K562 (cell line): ENCODE data around the gene EPHB4. TPM values are rescaled to one million over a fixed set of nuclear protein-coding genes. Genes with fewer than 3 reads are reported as not detected.
A peak's percentile ranks its signal among the peaks of the same experiment; 100 is the strongest.

Source experiments
- FOSL1 ChIP-seq: fragments of 200-800 bp; sonication (Bioruptor generic); conservative IDR thresholded peaks from 2 replicates; pipeline ENCODE4 v1.6.1; 2016; ENCODE audit warnings: missing genetic modification characterization, missing compliant biosample characterization
- HNRNPL ChIP-seq: fragments of 200-400 bp; formaldehyde crosslinking; IDR thresholded peaks from 2 replicates; pipeline ENCODE4 v1.6.1; 2017; ENCODE audit warnings: low read depth, mild to moderate bottlenecking, low read length
- POLR2A ChIP-seq: fragments of 450-650 bp; conservative IDR thresholded peaks from 2 replicates; pipeline ENCODE4 v1.6.1; 2016
- RBM14 ChIP-seq: fragments of 200-400 bp; formaldehyde crosslinking; IDR thresholded peaks from 2 replicates; pipeline ENCODE4 v1.6.1; 2018; ENCODE audit warnings: low read depth, mild to moderate bottlenecking, low read length, moderate library complexity, borderline replicate concordance; ENCODE audit not compliant: insufficient read depth
- RNF2 ChIP-seq: sonication (generic); IDR thresholded peaks from 2 replicates; pipeline ENCODE4 v1.6.1; 2016
- SMC3 ChIP-seq: conservative IDR thresholded peaks from 2 replicates; pipeline ENCODE4 v1.6.1; 2011; ENCODE audit warnings: low read depth, low read length, improper control_type of control experiment; ENCODE audit not compliant: insufficient read depth
- ZBTB1 ChIP-seq: sonication (generic); formaldehyde crosslinking; IDR thresholded peaks from 2 replicates; pipeline ENCODE4 v1.8.1; 2023; ENCODE audit warnings: missing genetic modification reagents, low read depth, mild to moderate bottlenecking, borderline replicate concordance
- ZNF217 ChIP-seq: sonication (generic); formaldehyde crosslinking; IDR thresholded peaks from 2 replicates; pipeline ENCODE4 v1.8.0; 2022; ENCODE audit warnings: mild to moderate bottlenecking, missing genetic modification reagents
- ZNF311 ChIP-seq: fragments of 250-450 bp; sonication (Bioruptor Pico); IDR thresholded peaks from 2 replicates; pipeline ENCODE4 v1.4.0; 2020; ENCODE audit warnings: mild to moderate bottlenecking, moderate library complexity
- ZNF707 ChIP-seq: fragments of 250-450 bp; sonication (Bioruptor Pico); conservative IDR thresholded peaks from 2 replicates; pipeline ENCODE4 v1.8.0; 2022; ENCODE audit warnings: inconsistent platforms, mild to moderate bottlenecking, moderate library complexity
- ZNF79 ChIP-seq: fragments of 250-450 bp; sonication (Bioruptor Pico); IDR thresholded peaks from 2 replicates; pipeline ENCODE4 v1.4.0; 2020; ENCODE audit warnings: low read depth, mild to moderate bottlenecking, moderate library complexity
- ZSCAN29 ChIP-seq: fragments of 450-650 bp; IDR thresholded peaks from 2 replicates; pipeline ENCODE4 v1.6.1; 2017
- polyA plus RNA-seq, 8 experiments: library from polyadenylated mRNA; depleted of rRNA in 4 of 8; stranded (reverse) in 5 of 8; unstranded in 3 of 8; fragments of >200 nt; fragmentation: Nextera tagmentation in 2 of 8; fragmentation: Illumina TruSeq in 1 of 8; extraction: Ambion mirVana in 2 of 8; extraction: Trizol in 1 of 8; gene quantifications; 2 replicates each; pipeline versions ENCODE4 v1.2.1 to v1.2.3, GENCODE V29; 2011 to 2014; ENCODE audit warnings: inconsistent platforms in 1 of 8, missing spikeins in 1 of 8
- total RNA-seq, 7 experiments: library from RNA; depleted of rRNA in 6 of 7; stranded (reverse); fragments of >200 nt in 6 of 7; fragmentation: Illumina TruSeq in 2 of 7; extraction: Trizol in 2 of 7; gene quantifications; 2 replicates each; pipeline versions ENCODE4 v1.2.1 to v1.2.3, GENCODE V29; 2011 to 2021; ENCODE audit warnings: low replicate concordance in 1 of 7
- TF ChIP-seq, protein P1 (sequence below), 2 experiments: IDR thresholded peaks; 2 replicates each; pipeline ENCODE4 v1.6.1; 2011; ENCODE audit warnings: borderline replicate concordance in 1 of 2, control low read depth in 1 of 2, low read depth in 1 of 2, low read length in 1 of 2, mild to moderate bottlenecking in 1 of 2, mixed read lengths in 1 of 2, moderate library complexity in 1 of 2; ENCODE audit not compliant: insufficient read depth in 1 of 2, insufficient read length in 1 of 2, poor library complexity in 1 of 2, severe bottlenecking in 1 of 2; ENCODE audit errors: extremely low read depth in 1 of 2
- TF ChIP-seq, protein P2 (sequence below): fragments of 450-650 bp; conservative IDR thresholded peaks from 2 replicates; pipeline ENCODE4 v1.6.1; 2016; ENCODE audit warnings: missing genetic modification characterization, low read depth, mild to moderate bottlenecking, missing compliant biosample characterization, moderate library complexity
- TF ChIP-seq, protein P3 (sequence below): fragments of 450-650 bp; IDR thresholded peaks from 2 replicates; pipeline ENCODE4 v1.6.1; 2018; ENCODE audit not compliant: partially characterized antibody
- TF ChIP-seq, protein P4 (sequence below): fragments of 250-450 bp; sonication (Bioruptor Pico); IDR thresholded peaks from 2 replicates; pipeline ENCODE4 v1.4.0; 2020; ENCODE audit warnings: mild to moderate bottlenecking, moderate library complexity

EPHB4 gene
- total and polyA plus RNA-seq, 9 of the 15 experiments (the other 6 are each of a cell fraction or from before 2014, with no cell fraction given): 1.2 to 82.1 (median 37.9) TPM

DNA sequence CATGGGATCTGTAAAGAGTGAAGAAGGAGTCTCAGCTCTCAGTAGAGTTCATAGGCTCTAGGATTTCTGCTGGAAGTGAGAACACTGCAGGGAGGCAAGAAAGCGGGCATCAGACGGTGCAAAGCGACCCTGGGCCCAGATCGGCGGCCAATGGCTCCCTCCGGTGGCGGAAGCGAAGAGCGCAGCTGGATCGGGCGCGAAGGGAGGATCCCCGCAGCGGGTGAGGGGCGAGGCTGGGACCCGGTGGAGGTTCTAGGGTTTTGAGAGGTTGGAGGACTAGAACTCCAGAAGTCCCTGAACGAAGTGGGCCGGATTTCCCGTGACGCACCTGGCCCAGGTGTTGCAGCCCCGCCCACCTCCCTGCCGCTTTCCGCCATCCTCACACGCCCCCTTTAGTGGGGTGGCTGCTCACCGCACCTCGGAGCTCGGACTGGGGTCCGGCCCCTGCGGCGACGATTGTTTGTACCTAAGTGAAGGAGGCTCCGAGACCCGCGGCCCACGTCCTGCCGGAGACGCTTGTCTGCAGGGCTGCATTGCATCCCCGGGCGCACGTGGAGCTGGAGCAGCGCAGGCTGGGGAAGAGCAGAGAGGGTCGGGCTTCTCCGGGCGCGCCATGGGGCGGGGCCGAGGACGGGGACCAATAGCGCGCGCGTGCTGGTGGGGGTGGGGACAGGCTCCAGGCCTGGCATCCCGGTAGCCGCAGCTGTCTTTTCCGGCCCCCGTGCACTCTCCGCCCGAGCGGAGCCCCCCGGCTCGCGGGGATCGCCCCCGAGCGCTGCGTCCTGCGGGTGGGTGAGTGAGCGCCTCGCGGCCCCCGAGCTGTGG is 24.9 kb upstream of the EPHB4 start, which contains the start of gene SLC12A9 (continued):
- TF ChIP-seq, protein P1, sequence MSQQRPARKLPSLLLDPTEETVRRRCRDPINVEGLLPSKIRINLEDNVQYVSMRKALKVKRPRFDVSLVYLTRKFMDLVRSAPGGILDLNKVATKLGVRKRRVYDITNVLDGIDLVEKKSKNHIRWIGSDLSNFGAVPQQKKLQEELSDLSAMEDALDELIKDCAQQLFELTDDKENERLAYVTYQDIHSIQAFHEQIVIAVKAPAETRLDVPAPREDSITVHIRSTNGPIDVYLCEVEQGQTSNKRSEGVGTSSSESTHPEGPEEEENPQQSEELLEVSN (IDR thresholded peaks at IDR 0.05; ENCODE audit: borderline replicate concordance in 1 of 2, extremely low read depth in 1 of 2, insufficient read depth in 1 of 2, insufficient read length in 1 of 2, low read depth in 1 of 2, low read length in 1 of 2, poor library complexity in 1 of 2, severe bottlenecking in 1 of 2): peak; percentile 73 to 82
- TF ChIP-seq ZNF707 (no peak), HNRNPL (peak; percentile 47; the same call in 1 of the 2 replicates), RNF2 (peak; percentile 65), SMC3 (peak; percentile 96), ZNF79 (CRISPR knock-in tag) (no peak), POLR2A (peak; percentile 54; the same call in 1 of the 2 replicates), ZNF311 (CRISPR knock-in tag) (no peak), ZSCAN29 (no peak), ZNF217 (CRISPR knock-in tag) (no peak), FOSL1 (tag) (peak; percentile 34; the same call in 1 of the 2 replicates), RBM14 (no peak), ZBTB1 (no peak)
- TF ChIP-seq, protein P2, sequence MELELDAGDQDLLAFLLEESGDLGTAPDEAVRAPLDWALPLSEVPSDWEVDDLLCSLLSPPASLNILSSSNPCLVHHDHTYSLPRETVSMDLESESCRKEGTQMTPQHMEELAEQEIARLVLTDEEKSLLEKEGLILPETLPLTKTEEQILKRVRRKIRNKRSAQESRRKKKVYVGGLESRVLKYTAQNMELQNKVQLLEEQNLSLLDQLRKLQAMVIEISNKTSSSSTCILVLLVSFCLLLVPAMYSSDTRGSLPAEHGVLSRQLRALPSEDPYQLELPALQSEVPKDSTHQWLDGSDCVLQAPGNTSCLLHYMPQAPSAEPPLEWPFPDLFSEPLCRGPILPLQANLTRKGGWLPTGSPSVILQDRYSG (tag): no peak
- TF ChIP-seq, protein P3, sequence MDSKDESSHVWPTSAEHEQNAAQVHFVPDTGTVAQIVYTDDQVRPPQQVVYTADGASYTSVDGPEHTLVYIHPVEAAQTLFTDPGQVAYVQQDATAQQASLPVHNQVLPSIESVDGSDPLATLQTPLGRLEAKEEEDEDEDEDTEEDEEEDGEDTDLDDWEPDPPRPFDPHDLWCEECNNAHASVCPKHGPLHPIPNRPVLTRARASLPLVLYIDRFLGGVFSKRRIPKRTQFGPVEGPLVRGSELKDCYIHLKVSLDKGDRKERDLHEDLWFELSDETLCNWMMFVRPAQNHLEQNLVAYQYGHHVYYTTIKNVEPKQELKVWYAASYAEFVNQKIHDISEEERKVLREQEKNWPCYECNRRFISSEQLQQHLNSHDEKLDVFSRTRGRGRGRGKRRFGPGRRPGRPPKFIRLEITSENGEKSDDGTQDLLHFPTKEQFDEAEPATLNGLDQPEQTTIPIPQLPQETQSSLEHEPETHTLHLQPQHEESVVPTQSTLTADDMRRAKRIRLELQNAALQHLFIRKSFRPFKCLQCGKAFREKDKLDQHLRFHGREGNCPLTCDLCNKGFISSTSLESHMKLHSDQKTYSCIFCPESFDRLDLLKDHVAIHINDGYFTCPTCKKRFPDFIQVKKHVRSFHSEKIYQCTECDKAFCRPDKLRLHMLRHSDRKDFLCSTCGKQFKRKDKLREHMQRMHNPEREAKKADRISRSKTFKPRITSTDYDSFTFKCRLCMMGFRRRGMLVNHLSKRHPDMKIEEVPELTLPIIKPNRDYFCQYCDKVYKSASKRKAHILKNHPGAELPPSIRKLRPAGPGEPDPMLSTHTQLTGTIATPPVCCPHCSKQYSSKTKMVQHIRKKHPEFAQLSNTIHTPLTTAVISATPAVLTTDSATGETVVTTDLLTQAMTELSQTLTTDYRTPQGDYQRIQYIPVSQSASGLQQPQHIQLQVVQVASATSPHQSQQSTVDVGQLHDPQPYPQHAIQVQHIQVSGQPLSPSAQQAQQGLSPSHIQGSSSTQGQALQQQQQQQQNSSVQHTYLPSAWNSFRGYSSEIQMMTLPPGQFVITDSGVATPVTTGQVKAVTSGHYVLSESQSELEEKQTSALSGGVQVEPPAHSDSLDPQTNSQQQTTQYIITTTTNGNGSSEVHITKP: no peak
- TF ChIP-seq, protein P4, sequence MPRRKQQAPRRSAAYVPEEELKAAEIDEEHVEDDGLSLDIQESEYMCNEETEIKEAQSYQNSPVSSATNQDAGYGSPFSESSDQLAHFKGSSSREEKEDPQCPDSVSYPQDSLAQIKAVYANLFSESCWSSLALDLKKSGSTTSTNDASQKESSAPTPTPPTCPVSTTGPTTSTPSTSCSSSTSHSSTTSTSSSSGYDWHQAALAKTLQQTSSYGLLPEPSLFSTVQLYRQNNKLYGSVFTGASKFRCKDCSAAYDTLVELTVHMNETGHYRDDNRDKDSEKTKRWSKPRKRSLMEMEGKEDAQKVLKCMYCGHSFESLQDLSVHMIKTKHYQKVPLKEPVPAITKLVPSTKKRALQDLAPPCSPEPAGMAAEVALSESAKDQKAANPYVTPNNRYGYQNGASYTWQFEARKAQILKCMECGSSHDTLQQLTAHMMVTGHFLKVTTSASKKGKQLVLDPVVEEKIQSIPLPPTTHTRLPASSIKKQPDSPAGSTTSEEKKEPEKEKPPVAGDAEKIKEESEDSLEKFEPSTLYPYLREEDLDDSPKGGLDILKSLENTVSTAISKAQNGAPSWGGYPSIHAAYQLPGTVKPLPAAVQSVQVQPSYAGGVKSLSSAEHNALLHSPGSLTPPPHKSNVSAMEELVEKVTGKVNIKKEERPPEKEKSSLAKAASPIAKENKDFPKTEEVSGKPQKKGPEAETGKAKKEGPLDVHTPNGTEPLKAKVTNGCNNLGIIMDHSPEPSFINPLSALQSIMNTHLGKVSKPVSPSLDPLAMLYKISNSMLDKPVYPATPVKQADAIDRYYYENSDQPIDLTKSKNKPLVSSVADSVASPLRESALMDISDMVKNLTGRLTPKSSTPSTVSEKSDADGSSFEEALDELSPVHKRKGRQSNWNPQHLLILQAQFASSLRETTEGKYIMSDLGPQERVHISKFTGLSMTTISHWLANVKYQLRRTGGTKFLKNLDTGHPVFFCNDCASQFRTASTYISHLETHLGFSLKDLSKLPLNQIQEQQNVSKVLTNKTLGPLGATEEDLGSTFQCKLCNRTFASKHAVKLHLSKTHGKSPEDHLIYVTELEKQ (CRISPR knock-in tag): no peak
